ENCODE measurements around the gene KRTAP29-1. TPM values are rescaled to one million over a fixed set of nuclear protein-coding genes. Genes with fewer than 3 reads are reported as not detected.

Gene KRTAP29-1
- total RNA-seq, 2 experiments from 2014 or later = not detected

DNA sequence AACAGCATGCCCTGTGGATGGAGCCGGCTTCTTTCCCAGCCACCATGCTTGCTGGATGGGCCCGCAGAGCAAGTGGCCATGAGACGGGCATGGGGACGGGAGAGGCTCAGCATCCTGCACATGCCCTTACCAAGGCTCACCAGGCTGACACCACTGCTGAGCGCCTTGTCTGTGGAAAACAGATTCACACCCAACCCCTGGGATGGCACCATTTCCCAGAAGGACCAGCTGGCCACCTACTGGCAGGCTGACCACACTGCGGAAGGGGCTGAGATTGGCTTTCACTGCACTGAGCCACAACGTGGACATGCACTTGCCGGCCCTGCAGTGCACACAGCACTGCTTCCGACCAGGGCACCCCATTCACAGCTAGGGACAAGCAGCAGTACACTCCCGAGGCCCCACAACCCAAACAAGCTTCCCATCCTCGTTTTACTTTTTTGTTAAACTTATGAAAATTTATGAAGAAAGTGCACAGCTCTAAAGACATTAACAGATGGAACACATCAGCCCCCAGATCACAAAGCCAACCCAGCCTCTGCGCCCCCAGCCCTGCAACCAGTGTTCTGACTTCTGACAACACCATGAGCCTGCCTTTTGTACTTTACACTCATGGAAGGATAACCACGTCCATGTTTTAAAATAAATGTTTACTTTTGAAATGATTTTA lies 26.8 kb upstream of the KRTAP29-1 start:
- POLR2A ChIA-PET = no interaction called here
- CTCF ChIA-PET = interaction anchor here (0.7 kb wide), 1 partner anchor 220 kb away, joined by 3 read pairs; no protein-coding TSS in a partner anchor

DNA sequence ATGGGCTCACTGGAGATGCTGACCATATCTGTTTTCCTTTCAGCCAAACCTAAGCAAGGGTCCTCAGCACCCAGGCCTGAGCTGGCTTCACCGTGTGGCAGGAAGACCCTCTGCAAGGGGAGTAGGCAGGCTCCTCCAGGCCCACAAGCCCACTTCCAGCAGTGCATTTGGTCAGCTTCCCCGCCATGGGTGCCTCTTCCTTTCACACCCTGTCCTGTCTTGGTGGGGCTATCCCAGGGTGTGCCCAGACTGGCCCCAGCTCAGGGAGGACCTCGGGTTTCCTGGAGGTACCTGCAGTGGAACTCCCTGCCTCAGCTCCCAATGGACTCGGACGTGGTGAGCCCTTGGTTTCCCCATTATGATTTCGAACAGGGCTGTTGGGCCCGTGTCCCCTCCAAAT lies 25.6 kb upstream of the KRTAP29-1 start:
- POLR2A ChIA-PET = no interaction called here
- CTCF ChIA-PET = no interaction called here

DNA sequence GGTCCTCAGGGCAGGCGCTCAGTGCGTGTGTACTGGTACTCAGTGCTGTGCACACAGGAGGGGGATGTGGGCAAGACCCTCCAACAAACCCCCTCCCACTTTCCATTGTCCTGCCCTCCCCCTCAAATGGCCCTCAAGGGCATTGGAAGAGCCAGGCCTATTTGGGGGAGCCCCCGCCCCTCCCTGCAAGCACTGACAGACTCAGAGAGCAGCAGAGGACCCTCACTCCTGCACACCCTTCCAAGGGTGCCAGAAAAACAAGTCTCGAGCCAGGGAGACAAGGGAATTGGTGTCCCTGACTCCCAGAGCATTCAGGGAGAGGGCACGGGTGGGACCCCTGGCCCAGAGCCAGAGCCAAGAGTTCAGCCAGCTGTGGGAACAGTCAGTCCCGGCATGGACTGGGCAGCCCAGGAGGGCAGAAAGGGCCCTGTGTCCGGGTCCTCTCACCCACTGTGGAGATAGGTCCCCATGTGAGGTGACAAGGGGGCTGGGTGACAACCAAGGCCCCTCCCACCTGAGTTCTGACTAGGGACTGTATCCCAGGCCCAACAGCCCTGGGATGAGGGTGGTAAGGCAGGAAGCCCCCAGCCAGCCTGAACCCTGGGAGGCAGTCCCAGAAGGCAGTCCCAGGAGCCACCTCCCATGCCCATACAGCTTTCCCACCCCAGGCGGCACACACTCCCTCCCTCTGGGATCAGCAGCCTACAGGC lies 24.9 kb upstream of the KRTAP29-1 start:
- POLR2A ChIA-PET = no interaction called here
- CTCF ChIA-PET = no interaction called here

DNA sequence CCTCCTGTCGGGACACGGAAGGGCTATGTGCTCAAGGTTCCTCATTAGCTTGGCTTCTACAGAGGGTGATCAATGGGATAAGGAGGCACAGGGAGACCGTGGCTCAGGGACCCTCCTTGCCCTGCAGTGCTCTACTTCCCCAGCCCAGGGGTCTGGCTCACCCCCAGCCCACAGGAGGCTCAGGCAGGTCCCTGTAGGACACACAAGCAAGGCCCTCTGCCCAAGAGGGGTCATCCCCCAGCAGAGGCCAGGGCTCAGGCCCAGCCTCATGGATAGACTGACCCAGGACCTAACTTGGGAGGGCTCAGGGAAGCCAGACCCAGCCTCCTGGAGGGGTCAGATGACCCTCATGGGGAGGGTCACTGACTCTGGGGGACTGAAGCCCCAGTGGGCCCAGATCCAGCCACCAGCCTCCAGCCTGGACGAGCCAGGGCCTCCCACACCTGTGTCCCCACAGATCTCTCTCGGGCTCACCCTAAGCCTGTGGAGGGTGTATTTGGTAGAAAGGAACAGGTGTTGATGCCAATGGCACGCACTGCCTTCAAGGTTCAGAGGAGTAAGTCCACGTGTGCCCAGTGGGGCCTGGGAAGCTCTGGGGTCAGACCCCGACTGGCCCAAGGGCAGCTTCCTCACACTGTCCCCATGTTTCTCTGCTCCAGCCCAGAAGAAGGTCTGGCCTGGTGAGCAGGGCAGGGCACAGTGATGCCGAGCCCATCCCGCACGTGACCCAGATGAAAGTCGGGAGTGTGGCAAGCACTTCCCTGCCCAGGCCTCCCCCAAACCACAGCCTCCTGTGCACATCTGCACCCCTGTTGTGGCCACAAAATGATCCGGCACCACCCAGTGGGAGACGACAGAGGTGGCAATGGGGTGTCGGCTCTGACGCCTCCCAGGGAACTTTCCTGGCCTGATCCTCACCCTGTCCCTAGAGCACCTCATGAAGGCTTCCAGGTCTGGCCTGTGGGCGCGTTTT lies 23.8 kb upstream of the KRTAP29-1 start:
- ChIA-PET POLR2A (no interaction called here), CTCF (no interaction called here)

DNA sequence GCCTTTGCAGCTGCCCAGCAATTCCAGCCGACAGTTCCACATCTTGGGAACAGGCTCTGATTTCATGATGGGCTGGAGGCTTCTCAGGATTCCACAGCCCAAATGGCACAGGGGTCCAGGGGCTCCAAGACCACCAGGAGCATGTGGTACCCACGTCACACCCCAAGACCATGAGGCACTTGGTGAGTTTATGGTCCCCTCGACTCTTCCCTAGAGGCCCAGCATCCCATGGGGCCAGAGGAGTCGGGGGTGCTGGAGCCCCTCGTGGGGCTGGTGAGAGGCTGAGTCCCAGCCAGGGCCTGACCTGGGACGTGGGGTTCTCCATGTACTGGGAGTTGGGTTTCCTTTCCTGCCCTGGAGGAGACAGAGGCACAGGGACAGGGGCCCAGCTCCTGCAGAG lies 23.0 kb upstream of the KRTAP29-1 start:
- POLR2A ChIA-PET = no interaction called here
- CTCF ChIA-PET = no interaction called here

DNA sequence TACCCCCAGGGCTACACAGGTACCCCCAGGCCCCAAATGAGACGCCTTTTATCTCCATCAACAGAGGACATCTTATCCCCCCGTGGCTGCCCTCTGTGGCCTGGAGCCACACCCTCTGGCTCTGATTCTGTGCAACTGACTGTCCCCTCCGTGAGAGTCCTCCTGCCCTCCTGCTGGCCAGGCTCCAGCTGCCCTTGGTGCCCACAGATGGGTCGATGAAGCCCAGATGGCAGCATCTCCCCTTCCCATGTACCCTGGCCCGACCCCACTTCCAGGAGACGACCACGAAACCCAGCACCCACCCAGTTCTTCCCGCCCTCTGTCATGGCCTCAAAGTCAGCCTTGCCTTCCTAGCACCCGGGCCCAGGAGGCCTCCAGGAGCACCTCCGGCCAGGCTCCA lies 22.5 kb upstream of the KRTAP29-1 start:
- POLR2A ChIA-PET = no interaction called here

DNA sequence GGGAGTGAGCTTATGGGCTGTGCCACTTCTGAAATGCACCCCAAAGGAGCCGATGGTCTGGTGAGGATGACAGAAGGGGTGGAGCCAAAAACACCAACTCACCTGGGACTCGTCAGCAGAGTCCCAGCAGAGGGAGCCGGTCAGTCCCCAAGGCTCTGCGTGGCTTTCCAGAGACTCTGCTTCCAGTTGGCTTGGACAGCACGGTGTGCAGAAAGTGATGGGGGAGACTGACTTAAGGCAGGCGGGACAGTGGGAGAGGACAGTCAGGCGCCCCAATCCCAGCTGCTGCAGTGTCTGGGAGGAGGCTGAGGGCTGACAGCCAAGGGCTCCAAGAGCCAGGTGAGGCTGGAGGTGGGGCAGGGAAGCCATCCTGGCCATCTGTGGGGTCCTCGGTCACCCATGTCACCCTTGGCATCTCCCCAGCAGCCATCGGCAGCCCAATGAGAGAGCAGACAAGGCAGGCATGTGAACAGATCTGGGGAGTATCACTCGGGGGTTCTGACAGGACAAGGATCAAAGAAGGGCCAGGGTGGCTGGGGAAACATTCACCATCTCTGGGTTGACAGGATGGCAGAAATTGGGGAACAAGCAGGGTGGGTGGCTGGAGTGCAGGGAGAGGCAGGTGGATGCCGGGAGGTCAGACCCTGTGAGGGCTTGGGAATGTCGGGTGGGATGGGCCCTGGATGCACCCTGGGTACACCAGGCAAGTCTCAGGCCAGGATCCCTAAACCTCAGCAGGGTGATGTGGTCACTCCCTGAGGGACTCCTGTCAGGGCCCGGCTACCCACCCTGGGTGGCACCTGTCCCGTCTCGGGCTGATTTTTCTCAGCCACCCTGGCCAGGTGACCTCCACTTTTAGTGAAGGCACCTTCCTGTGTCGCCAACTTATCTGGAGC lies 21.8 kb upstream of the KRTAP29-1 start:
- POLR2A ChIA-PET = no interaction called here
- CTCF ChIA-PET = no interaction called here

More for the DNA sequence above, 22.5 kb upstream of the KRTAP29-1 start:
- CTCF ChIA-PET = no interaction called here

DNA sequence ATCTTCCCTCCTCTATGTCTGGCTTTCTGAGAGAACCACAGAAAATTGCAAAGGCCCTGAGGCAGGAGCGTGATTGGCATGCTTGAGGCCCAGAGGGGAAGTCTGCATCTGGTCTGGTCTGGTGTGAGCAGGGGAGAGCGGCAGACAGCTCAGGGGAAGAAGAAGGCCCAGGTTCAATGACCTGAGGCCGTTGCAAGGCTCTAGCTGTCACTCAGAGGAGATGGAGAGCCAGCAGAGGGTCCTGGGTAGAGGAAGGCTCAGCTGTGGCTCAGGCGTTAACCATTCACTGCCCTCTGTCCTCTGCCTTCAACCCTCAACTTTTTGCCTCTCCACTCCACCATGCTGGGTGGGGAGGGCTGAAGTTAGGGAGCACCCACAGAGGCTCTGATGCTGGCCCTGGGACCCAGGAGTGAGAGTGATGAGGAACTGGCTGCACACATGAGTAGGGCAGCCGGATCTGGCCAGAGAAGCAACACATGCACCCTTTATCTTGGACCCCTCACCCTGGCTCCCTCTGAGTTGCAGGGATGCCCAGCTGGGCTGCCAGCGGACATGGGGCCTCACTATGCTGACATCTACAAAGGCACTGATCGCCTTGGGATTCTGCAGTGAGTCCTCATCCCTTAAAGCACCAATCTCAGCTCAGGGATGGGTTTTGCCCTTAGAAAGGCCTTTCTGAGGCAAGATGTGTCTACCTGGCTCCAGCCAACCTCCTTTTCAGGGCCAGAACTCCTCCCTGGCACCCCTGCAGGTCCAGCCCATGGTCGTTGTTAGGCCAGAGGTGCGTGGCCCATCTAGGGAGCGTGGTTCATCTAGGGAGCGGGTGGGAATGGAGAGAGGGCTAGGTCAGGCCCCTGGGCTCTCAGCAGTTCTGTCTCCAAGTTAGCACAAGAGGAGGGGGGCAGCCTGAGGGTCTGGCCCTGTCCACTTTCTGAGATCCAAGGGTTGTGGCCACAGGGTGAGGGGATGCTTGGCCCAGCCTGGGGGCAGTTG lies 20.5 kb upstream of the KRTAP29-1 start:
- POLR2A ChIA-PET = no interaction called here

DNA sequence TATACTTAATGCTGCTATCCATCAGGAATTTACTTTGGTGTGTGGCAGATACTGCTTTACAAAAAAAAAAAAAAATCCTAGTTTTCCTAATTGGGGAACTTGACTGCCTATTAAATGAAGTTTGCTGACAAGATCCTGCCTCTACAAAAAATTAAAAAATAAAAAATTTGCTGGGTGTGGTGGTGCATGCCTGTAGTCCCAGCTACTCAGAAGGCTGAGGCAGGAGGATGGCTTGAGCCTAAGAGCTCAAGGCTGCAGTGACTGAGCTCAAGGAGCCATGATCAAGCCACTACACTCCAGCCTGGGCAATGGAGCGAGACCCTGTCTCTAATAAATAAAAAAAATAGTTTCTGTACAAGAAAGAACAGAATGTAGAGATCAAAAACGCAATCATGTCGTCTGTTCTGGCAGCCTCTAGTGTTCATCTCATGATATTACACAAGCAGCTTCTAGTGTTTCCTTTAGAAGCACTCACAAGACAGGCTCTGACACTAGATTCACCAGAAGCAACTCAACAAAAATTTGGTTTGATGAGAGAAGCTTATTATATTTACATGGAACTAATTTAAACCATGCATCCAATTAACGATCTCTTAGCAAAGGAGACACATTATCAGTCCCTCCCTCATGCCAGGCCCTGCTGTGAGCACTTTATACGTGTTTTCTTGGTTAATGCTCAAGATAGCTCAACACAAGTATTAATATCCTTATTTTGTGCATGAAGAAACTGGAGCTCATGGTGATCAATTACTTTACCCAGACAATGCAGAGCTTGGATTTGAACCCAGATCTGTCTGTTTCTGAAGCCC lies 19.6 kb upstream of the KRTAP29-1 start:
- POLR2A ChIA-PET = no interaction called here
- CTCF ChIA-PET = interaction anchor here (0.7 to 1.6 kb wide), 10 partner anchors 14 to 518 kb away, joined by 3 to 6 read pairs (median 4); no protein-coding TSS in a partner anchor

More for the DNA sequence above, 20.5 kb upstream of the KRTAP29-1 start:
- CTCF ChIA-PET = interaction anchor here (0.7 to 1.6 kb wide), 8 partner anchors 15 to 519 kb away, joined by 3 to 6 read pairs (median 4); no protein-coding TSS in a partner anchor

DNA sequence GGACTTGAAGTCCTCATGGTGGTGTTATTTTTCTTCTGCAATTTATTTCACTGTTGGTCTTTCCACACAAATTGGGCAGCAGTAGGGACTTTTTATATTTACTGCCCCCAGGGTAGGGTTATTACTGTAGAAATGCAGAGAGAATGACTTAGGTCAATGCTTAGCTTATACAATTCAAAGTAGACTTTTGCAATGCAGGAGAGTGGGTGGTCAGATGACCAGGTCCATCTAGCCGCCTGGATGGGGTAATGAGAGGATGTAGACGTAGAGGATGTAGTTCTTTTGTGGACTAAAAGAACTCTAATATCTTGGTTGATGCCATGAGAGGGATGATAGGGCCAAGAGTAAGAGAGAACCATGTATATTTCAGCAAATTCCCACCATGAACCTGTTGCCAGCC lies 15.6 kb upstream of the KRTAP29-1 start:
- ChIA-PET CTCF (no interaction called here), POLR2A (no interaction called here)

DNA sequence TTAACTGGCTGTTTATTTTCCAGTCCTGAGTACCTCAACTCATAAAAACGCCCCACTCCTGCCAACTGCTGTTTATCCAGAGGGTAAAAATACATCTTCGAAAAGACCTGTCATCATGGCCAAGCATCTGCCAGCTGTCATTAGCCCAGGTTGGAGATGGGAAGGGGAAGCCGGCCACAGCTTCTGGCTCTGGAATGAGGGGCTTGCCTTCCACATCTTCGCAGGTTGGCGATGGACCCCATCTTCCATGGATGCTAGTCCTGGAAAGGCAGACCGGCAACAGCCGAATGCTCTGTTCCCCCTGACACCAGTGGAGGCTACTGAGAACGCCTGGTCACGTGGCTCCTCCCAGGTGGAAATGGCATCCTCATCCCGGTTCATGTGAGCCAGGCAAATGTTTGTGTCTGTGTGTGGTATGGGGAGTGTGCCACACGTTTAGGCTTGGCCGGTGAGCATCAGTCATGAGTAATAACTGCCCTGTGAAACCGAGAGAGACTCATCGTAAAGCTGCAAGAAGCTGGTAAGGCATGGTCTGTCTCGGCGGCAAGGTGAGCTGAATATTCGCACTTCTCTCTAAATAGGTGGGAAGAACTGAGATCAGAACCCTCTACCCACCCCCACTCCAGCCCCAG lies 13.3 kb upstream of the KRTAP29-1 start:
- ChIA-PET CTCF (no interaction called here), POLR2A (no interaction called here)

DNA sequence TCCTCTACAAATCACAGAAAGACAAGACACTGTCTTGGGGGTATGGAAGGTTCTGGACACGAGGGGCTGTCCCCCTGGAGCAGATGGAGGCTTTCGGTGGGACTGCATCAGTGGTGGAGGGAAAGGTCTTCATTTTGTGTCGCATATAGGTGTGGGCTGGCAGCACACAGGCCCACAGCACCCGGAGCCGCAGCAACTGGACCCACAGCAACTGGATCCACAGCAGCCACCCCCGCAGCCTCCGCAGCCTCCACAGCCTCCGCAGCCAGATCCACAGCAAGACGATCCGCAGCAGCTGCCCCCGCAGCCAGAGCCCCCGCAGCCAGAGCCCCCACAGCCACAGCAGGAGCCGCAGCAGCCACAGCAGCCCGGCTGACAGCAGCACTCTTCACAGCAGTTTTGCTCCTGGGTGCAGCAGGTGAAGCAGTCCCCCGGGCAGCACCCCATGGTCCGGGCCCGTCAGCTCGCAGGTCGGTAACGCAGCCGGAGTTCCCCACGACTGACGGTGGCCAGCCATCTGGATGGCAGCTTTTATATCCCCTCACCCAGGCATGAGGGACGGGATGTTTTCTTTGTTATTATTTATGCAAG lies 12.6 kb upstream of the KRTAP29-1 start, which contains the start of gene KRTAP17-1:
Gene KRTAP17-1 (minus strand): TSS at position 507 of the 591 bp plus-strand sequence. CDS start 60 bp downstream, at position 447.
- CTCF ChIA-PET = no interaction called here

DNA sequence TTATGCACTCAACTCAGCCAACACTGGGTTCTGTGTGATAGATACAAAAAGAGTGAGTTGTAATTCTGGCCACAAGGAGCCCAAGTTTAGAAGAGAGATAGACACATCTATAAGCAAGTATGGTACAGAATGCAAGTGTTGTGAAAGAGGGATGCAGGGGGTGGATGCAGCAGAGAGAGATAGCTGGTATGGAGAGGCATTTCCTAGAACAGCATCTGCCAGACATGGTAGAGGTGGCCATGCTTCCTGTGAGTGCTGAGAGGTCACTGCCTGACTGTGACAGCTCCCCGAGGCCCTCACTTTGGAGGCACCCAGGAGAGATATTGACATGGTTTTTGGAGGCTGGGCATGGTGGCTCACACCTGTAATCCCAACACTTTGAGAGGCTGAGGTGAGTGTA lies 8.5 kb upstream of the KRTAP29-1 start:
- ChIA-PET CTCF (no interaction called here), POLR2A (no interaction called here)

More for the DNA sequence above, 12.6 kb upstream of the KRTAP29-1 start, which contains the start of gene KRTAP17-1:
- POLR2A ChIA-PET = no interaction called here

DNA sequence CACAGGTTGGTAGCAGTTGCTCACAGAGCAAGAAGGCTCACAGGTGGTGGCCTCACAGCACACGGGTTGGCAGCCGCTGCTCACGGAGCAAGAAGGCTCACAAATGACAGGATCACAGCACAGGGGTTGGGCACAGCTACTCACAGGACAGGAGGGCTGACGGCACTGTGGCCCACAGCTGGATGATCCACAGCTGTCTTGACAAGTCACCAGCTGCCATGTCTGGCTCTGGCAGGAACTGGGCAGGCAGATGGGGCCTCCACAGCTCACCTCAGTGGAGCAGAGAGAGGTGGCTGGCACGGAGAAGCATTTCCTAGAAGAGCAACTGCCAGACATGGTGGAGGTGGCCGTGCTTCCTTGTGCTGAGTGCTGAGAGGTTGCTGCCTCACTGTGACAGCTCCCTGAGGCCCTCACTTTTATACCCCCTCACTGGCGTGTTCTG lies 6.3 kb upstream of the KRTAP29-1 start, which contains the start of gene KRTAP16-1:
Gene KRTAP16-1 (minus strand): TSS at position 392 of the 442 bp plus-strand sequence. CDS start 56 bp downstream, at position 336.
- ChIA-PET CTCF (interaction anchor here (1.4 to 1.5 kb wide), 2 partner anchors 14 to 95 kb away, joined by 3 to 4 read pairs; no protein-coding TSS in a partner anchor), POLR2A (no interaction called here)

DNA sequence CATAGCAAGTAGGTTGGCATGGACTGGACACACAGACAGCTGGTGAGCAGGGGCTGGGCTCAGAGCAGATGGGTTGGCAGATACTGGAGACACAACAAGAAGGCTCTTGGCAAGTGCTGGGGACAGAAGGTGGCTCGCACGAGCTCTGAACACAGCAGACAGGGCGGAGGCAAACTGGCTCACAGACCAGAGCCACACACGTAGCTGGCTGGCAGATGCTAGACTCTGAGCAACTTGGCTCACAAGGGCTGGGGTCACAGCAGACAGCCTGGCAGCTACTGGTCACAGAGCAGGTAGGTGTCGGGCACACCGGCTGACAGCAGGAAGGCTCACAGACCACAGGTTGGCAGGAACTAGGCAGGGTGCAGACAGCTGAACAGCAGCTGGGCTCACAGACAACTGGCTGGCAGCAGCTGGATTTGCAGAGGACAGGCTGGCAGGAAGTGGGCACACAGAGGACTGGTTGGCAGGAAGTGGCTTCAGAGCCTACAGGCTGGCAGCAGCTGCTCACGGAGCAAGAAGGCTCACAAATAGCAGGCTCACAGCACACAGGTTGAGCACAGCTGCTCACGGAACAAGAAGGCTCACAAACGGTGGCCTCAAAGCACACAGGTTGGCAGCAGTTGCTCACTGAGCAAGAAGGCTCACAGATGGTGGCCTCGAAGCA lies 5.7 kb upstream of the KRTAP29-1 start:
- CTCF ChIA-PET = interaction anchor here (1.4 to 1.5 kb wide), 2 partner anchors 14 to 95 kb away, joined by 3 to 4 read pairs; no protein-coding TSS in a partner anchor
- POLR2A ChIA-PET = no interaction called here
